ENCODE results near the gene ERCC1. TPM values are rescaled to one million over a fixed set of nuclear protein-coding genes. Genes with fewer than 3 reads are reported as not detected.

Gene ERCC1
- total RNA-seq, 1 experiment from 2014 or later: 103 TPM

- peaks cover 0 to 6% of the 10 kb centered on the region in 2 experiments; a peak in 1 of 4 replicates for H3K36me3 ChIP-seq (ENCODE audit: control insufficient read depth in 1 of 2, insufficient read depth in 2 of 2, low read length in 2 of 2)
- DNase-seq (ENCODE audit: low read depth, low spot score) (no peak), ATAC-seq (peak; percentile 46)
- intact Hi-C loops (cut with micrococcal nuclease): no loop called here
- no peaks in the 10 kb centered on the region for H3K9me2 ChIP-seq (ENCODE audit: insufficient read depth)
- peak overlapping the region; percentile 83 to 99 for H3K4me3 ChIP-seq (replicated peaks in 1 of 2; ENCODE audit: low read depth in 1 of 2, low read length in 2 of 2)
- H3K9me3 ChIP-seq (ENCODE audit: control insufficient read depth in 1 of 2, insufficient read depth in 1 of 2, low read depth in 1 of 2, low read length in 2 of 2): no peaks in the 10 kb centered on the region
- no peak overlapping the region for H2AFZ ChIP-seq (ENCODE audit: low read depth, low read length, poor library complexity, severe bottlenecking)
- peak overlapping the region; percentile 79 for H3K9ac ChIP-seq (ENCODE audit: low read length)
- H3K27ac ChIP-seq (ENCODE audit: low read depth, low read length): peak overlapping the region; percentile 87
- H3K79me2 ChIP-seq (ENCODE audit: insufficient read depth, low read length): peaks cover 66% of the 10 kb centered on the region
- ChIA-PET POLR2A (interaction anchor here (0.8 to 3.1 kb wide), 6 partner anchors 9 to 76 kb away, joined by 3 to 16 read pairs (median 5); partner anchors contain the start of gene FOSB), RAD21 (ENCODE audit: low non-redundant PET in 1 of 2, low total read pairs in 2 of 2, uncharacterized antibody in 2 of 2, unreplicated experiment in 2 of 2) (interaction anchor here (0.7 to 2.1 kb wide), 4 partner anchors 76 to 240 kb away, joined by 3 to 7 read pairs (median 4); no protein-coding TSS in a partner anchor), CTCF (interaction anchor here (0.6 to 2.7 kb wide), 16 partner anchors 9 to 239 kb away, joined by 3 to 42 read pairs (median 5); partner anchors contain the start of genes BLOC1S3, ERCC1 and TRAPPC6A)
- H3K4me2 ChIP-seq (ENCODE audit: low read length): peak overlapping the region; percentile 78
- no peaks in the 10 kb centered on the region for H3K27me3 ChIP-seq (ENCODE audit: insufficient read depth, low read length)
- H3K4me1 ChIP-seq (ENCODE audit: control insufficient read depth in 1 of 2, insufficient read depth in 2 of 2, low read length in 2 of 2): peaks cover 27 to 54% of the 10 kb centered on the region in 2 experiments
- TSS peak; percentile 29 for BruUV-seq (replicated peaks)
- no peaks in the 10 kb centered on the region for H4K20me1 ChIP-seq (ENCODE audit: insufficient read depth)
- TF ChIP-seq SP1 (IDR thresholded peaks at IDR 0.05; ENCODE audit: low read depth) (no peak; the same call in 1 of the 2 replicates), EZH2phosphoT487 (IDR thresholded peaks at IDR 0.05; ENCODE audit: borderline replicate concordance) (no peak), POLR2A (IDR thresholded peaks at IDR 0.05; ENCODE audit: borderline replicate concordance, extremely low read depth, insufficient read depth, insufficient read length) (no peak), CBX3 (IDR thresholded peaks at IDR 0.05; ENCODE audit: low read depth) (0 out of 2 replicates have a peak, but pooled peaks have one; percentile 13), JUND (IDR thresholded peaks at IDR 0.05) (no peak), EGR1 (IDR thresholded peaks at IDR 0.05; ENCODE audit: low read depth) (peak; percentile 66), FOSL1 (IDR thresholded peaks at IDR 0.05; ENCODE audit: low read depth) (no peak), SRF (IDR thresholded peaks at IDR 0.05; ENCODE audit: low read depth) (no peak), SIN3A (IDR thresholded peaks at IDR 0.05; ENCODE audit: low read depth) (no peak), MAX (IDR thresholded peaks at IDR 0.05) (0 out of 2 replicates have a peak, but pooled peaks have one; percentile 60), ZNF274 (IDR thresholded peaks at IDR 0.05; ENCODE audit: low read depth, low read length) (no peak), YY1 (IDR thresholded peaks at IDR 0.05; ENCODE audit: extremely low read depth, insufficient replicate concordance, low read depth, low read length) (peak; percentile 40), ELF1 (IDR thresholded peaks at IDR 0.05; ENCODE audit: borderline replicate concordance, low read depth) (no peak), POLR2AphosphoS5 (IDR thresholded peaks at IDR 0.05; ENCODE audit: low read depth, low read length) (peak; percentile 49), ZFX (IDR thresholded peaks at IDR 0.05) (peak; percentile 55; the same call in 1 of the 2 replicates), CEBPB (IDR thresholded peaks at IDR 0.05; ENCODE audit: low read depth) (no peak), EZH2 (IDR thresholded peaks at IDR 0.05) (no peak)
- TF ChIP-seq, protein P1, sequence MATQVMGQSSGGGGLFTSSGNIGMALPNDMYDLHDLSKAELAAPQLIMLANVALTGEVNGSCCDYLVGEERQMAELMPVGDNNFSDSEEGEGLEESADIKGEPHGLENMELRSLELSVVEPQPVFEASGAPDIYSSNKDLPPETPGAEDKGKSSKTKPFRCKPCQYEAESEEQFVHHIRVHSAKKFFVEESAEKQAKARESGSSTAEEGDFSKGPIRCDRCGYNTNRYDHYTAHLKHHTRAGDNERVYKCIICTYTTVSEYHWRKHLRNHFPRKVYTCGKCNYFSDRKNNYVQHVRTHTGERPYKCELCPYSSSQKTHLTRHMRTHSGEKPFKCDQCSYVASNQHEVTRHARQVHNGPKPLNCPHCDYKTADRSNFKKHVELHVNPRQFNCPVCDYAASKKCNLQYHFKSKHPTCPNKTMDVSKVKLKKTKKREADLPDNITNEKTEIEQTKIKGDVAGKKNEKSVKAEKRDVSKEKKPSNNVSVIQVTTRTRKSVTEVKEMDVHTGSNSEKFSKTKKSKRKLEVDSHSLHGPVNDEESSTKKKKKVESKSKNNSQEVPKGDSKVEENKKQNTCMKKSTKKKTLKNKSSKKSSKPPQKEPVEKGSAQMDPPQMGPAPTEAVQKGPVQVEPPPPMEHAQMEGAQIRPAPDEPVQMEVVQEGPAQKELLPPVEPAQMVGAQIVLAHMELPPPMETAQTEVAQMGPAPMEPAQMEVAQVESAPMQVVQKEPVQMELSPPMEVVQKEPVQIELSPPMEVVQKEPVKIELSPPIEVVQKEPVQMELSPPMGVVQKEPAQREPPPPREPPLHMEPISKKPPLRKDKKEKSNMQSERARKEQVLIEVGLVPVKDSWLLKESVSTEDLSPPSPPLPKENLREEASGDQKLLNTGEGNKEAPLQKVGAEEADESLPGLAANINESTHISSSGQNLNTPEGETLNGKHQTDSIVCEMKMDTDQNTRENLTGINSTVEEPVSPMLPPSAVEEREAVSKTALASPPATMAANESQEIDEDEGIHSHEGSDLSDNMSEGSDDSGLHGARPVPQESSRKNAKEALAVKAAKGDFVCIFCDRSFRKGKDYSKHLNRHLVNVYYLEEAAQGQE (IDR thresholded peaks at IDR 0.05; ENCODE audit: low read depth): no peak
- TF ChIP-seq, protein P2, sequence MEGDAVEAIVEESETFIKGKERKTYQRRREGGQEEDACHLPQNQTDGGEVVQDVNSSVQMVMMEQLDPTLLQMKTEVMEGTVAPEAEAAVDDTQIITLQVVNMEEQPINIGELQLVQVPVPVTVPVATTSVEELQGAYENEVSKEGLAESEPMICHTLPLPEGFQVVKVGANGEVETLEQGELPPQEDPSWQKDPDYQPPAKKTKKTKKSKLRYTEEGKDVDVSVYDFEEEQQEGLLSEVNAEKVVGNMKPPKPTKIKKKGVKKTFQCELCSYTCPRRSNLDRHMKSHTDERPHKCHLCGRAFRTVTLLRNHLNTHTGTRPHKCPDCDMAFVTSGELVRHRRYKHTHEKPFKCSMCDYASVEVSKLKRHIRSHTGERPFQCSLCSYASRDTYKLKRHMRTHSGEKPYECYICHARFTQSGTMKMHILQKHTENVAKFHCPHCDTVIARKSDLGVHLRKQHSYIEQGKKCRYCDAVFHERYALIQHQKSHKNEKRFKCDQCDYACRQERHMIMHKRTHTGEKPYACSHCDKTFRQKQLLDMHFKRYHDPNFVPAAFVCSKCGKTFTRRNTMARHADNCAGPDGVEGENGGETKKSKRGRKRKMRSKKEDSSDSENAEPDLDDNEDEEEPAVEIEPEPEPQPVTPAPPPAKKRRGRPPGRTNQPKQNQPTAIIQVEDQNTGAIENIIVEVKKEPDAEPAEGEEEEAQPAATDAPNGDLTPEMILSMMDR (IDR thresholded peaks at IDR 0.05 in 2 of 3, conservative IDR thresholded peaks at IDR 0.05 in 1 of 3; ENCODE audit: borderline replicate concordance in 1 of 3, insufficient read depth in 1 of 3, low read depth in 2 of 3, low read length in 2 of 3): peak in 2 of 3 experiments; percentile 82 to 93; a peak in 5 of 6 replicates
- TF ChIP-seq, protein P3, sequence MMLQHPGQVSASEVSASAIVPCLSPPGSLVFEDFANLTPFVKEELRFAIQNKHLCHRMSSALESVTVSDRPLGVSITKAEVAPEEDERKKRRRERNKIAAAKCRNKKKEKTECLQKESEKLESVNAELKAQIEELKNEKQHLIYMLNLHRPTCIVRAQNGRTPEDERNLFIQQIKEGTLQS (IDR thresholded peaks at IDR 0.05): no peak
Observed at GRCh38 chr19:45402298-45403061, 21.2 kb downstream of the ERCC1 start.
